GM18517 (cell line): ENCODE measurements around the gene STAMBP.
A peak's percentile ranks its signal among the peaks of the same experiment; 100 is the strongest.
"Not testable (repeated sequence)": the region's sequence is repeated elsewhere in the genome, so short reads cannot be mapped to it uniquely, and the experiment has no call there.

Source experiments
- ATAC-seq: cut with Tn5 transposase; IDR thresholded peaks from one replicate; pipeline ENCODE4 v1.9.1; 2021; ENCODE audit warnings: mild to moderate bottlenecking, moderate library complexity; ENCODE audit not compliant: unreplicated experiment

STAMBP gene

GRCh38 chr2:73828818-73829570, at the start of gene STAMBP:
STAMBP (plus strand) TSS chr2:73828961; CDS start chr2:73830857, 1,896 bp downstream.
- ATAC-seq: peak; percentile 84

GRCh38 chr2:73779467-73780236, 49.1 kb upstream of the STAMBP start, which contains the start of gene DUSP11:
DUSP11 (minus strand) TSS chr2:73780103; CDS start chr2:73779974, 129 bp downstream.
- peak; percentile 99 for ATAC-seq

DNA sequence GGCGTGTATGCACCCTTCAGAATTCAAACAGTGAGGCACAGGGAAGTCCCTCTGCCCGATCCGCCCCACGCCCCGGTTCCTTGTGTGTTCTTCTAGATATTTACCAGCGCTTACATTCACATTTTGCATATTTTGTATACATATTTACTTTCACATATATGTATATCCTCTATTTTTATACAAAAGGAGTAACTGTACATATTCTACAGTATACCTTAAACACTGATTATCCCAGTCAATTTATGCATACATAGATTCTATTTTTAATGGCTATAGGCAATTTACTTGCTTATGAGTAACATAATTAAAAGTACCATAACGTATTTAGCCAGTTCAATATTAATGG, 48.6 kb upstream of the STAMBP start:
- no peak for ATAC-seq

GRCh38 chr2:73783402-73783801, 45.4 kb upstream of the STAMBP start:
- not testable (repeated sequence) for ATAC-seq

DNA sequence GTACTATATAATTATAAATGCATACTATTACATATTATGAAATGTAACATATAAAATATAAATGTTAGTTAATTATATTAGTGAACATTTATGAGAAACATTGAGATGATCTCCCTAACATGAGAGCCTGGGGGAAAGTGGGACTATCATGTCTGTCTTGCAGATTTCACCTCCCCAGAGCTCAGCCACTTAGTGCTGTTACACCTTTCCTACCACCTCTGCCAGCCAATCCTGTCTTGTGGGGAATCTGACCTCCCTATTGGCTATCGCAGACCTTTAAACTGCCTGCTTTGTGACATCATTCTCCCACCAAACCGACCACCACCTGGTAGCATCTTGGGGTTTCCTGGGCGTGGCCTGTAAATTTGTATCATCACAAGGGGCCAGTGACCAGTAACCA, 44.9 kb upstream of the STAMBP start, which contains the start of gene C2orf78:
Gene C2orf78 (plus strand): TSS at position 301 of the 400 bp plus-strand sequence. CDS start 127 bp downstream, outside the sequence.
- ATAC-seq: not testable (repeated sequence)

DNA sequence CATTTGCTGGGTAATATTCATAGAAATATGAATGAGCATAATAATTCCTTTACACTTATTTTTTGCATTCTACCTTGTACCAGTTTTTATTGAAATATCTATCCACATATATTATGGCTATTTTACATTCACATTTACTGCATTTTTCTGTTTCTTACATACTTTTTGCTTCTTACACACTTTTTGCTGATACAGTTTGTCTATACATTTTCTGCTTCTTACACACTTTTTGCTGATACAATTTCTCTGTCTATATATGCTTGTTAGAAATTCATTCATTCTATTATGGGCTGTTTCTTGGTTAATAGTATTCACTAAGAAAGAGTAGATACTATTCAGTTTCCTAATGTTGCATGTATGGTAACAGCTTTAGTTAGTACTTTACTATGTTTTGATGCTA, 16.9 kb upstream of the STAMBP start:
- no peak for ATAC-seq

- ATAC-seq: no peak
Measured at GRCh38 chr2:73812635-73813034, 16.1 kb upstream of the STAMBP start.

- no peak for ATAC-seq
Measured at GRCh38 chr2:73818296-73818695, 10.5 kb upstream of the STAMBP start.

DNA sequence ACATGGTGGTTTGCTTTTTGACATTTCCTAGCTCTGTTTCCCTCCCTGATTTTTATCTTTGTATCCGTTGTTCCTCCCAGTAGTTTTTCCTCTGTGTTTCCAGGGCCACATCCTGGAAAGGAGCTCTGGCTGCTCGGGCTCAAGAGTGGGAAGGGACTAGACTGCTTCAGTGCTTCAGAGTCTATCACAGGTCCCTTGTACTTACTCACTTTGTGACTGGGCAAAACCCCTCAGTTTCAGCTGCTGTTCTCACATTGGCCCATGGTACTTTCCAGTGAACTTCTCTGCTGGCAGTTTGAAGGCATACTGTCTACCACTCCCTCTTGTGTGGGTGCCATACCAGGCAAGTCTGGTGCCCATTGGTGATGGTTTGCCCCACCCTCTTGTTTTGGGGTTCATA, 7.5 kb upstream of the STAMBP start:
- ATAC-seq: peak; percentile 66

GRCh38 chr2:73821669-73822068, 7.1 kb upstream of the STAMBP start:
- ATAC-seq: no peak

GRCh38 chr2:73822276-73822675, 6.5 kb upstream of the STAMBP start:
- peak; percentile 85 for ATAC-seq

DNA sequence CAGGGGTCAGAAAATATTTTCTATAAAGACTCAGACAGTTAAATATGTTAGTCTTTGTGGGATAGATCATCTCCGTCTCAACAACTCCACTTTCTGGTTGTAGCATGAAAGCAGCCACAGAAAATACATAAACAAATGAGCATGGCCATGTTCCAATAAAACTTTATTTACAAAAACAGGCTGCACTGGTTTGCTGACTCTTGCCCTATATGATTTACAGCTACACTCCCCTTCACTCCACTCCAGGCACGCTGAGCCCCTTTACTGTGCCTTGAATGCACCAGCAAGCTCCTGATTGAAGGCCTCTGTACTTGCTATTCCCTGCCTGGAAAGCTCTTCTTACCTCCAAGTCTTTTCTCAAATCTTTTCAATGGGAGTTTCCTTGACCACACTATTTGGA, 5.8 kb upstream of the STAMBP start:
- no peak for ATAC-seq

DNA sequence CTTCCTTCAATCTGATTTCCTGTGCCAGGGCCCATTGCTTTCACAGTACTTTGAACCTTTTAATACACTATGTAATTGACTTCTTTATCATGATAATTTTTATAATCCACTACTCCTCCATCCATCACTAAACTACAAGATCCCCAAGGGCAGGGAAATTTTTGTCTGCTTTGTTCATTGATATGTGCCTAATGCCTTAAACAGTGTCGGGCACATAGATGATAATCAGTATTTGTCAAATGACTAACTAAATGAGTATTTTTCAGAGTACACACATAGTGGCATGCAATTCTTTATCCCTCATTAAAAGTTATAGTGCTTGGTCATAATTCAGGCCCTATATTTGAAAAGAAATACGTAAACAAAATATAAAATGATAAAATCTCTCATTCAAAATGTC, 5.3 kb upstream of the STAMBP start:
- ATAC-seq: no peak

- ATAC-seq: no peak
Measured at GRCh38 chr2:73823916-73824523, 4.7 kb upstream of the STAMBP start.

DNA sequence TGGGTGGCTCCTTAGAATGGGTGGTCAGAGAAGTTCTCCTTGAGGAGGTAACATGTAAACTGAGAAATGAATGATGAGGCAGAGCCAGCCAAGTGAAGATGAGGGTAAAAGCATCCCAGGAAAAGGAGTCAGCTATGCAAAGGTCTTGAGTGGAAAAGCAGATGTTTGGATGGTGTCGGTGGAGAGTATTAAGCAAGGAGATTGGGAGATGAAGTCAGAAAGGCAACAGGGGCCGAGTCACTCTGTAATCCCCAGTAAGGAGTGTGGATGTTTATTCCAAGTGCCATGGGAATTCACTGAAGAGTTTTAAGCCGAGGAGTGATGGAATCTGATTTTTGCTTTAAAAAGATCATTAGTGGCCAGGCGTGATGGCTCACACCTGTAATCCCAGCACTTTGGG, 3.4 kb upstream of the STAMBP start:
- ATAC-seq: no peak

- no peak for ATAC-seq
Measured at GRCh38 chr2:73827018-73827417, 1.7 kb upstream of the STAMBP start.

DNA sequence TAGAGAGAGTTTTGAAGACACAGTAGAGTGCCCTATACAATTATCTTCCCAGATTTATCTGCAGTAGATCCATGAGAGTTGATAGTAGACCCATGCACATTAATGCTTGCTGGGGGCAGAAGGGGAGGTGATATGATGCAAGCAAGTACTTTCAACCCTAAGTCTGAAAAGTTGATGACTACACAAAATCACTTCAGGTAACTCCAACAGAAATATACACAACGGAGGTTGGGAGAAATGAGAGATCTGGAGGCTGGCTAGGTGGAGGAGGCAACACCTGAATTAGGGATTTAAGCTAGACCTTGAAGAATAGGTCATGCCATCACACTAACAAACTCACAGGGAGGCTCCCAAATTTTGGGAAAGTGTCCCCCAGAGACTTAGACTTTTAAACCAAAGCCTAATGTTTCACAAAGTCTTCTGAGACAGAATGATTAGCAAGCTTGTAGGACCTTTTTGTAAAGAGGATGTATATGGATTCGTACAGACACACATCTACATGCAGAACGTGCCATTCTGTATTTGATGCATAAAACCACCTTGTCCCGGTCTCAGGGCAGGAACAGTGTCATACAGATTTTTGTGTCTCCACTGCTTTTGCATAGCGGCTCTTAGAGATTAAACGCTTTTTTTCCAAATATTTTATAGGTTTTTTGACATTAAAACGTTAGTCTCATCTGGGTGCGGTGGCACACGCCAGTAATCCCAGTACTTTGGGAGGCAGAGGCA, 937 bp upstream of the STAMBP start:
- no peak for ATAC-seq

DNA sequence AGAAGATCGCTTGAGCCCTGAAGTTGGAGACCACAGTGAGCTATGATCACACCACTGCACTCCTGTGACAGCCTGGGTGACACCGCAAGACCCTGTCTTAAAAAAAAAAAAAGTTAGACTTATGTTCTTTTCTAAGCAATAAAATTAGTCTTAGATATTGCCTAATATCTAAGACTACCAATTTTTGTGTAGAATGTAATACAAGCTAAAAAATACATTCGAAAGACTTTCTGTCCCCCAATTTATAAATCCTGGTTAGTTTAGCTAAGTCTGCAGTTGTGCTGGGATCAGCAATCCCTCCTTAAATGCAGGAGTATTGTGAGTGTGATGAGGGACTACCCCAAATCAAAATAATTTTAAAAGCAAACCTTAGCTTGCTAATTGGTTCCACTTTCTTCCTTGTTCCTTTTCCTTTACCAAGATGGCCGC, 358 bp upstream of the STAMBP start:
- ATAC-seq: no peak

- ATAC-seq: no peak
Measured at GRCh38 chr2:73830871-73831401, 2.2 kb downstream of the STAMBP start.

GRCh38 chr2:73832930-73833329, 4.2 kb downstream of the STAMBP start:
- no peak for ATAC-seq
